Epithelial cell of esophagus (primary cell): ENCODE measurements around the gene FALEC.
A peak's percentile ranks its signal among the peaks of the same experiment; 100 is the strongest.

ENCODE experiments used
- DNase-seq: peaks from one replicate; pipeline ENCODE4 v3.0.0; 2010; ENCODE audit warnings: low read depth
- H3K4me3 ChIP-seq: 2 replicates; pipeline ENCODE4 v1.5.1; 2011; ENCODE audit warnings: mild to moderate bottlenecking, low read length, control low read depth
- CTCF ChIP-seq: IDR thresholded peaks from 2 replicates; pipeline ENCODE4 v1.5.1; 2011; ENCODE audit warnings: low read depth, mild to moderate bottlenecking, low read length, control low read depth, inconsistent platforms; ENCODE audit not compliant: insufficient read depth; ENCODE audit errors: missing control alignments

FALEC gene

GRCh38 chr1:150515328-150516049, at the start of gene FALEC:
Gene FALEC (plus strand): TSS chr1:150515752.
- peak; percentile 97 for DNase-seq
- TF ChIP-seq CTCF: no peak
- H3K4me3 ChIP-seq: peak within 1 kb of the TSS; percentile 66

- TF ChIP-seq CTCF: no peak
- no peak overlapping the region for H3K4me3 ChIP-seq
- no peak for DNase-seq
These were observed 48.6 kb upstream of the FALEC start for GRCh38 chr1:150466964-150467363.

GRCh38 chr1:150469291-150469690, 46.3 kb upstream of the FALEC start:
- no peak overlapping the region for H3K4me3 ChIP-seq
- no peak for TF ChIP-seq CTCF
- DNase-seq: peak; percentile 36

GRCh38 chr1:150472601-150473200, 42.9 kb upstream of the FALEC start:
- no peak for TF ChIP-seq CTCF
- no peak overlapping the region for H3K4me3 ChIP-seq
- no peak for DNase-seq

- DNase-seq: no peak
- TF ChIP-seq CTCF: no peak
- H3K4me3 ChIP-seq: no peak overlapping the region
These were observed 41.9 kb upstream of the FALEC start for GRCh38 chr1:150473659-150474058.

GRCh38 chr1:150474869-150475268, 40.7 kb upstream of the FALEC start:
- H3K4me3 ChIP-seq: no peak overlapping the region
- DNase-seq: no peak
- no peak for TF ChIP-seq CTCF

GRCh38 chr1:150476754-150477153, 38.8 kb upstream of the FALEC start:
- H3K4me3 ChIP-seq: no peak overlapping the region
- no peak for DNase-seq
- TF ChIP-seq CTCF: no peak
